AG04449 (cell line): Measurements from ENCODE around the gene IL1RAPL1.

ENCODE experiments used
- CTCF ChIA-PET: fragments of 350-600 bp; formaldehyde crosslinking; extraction: SDS; loops from one replicate; lab custom pipeline; 2021; ENCODE audit warnings: antibody characterized with exemption; lab: Yijun Ruan, JAX
- POLR2A ChIA-PET: fragments of 400-600, 350-600 bp; formaldehyde crosslinking; extraction: SDS; loops from one replicate; lab custom pipeline; 2020; ENCODE audit warnings: antibody characterized with exemption, inconsistent platforms; lab: Yijun Ruan, JAX
- DNase-seq: peaks from one replicate; pipeline ENCODE4 v3.0.0-alpha.2; 2010; ENCODE audit warnings: low read depth, low spot score
- H3K4me3 ChIP-seq: 2 replicates; pipeline ENCODE4 v1.5.1; 2011; ENCODE audit warnings: low read depth, mild to moderate bottlenecking, control low read depth, low read length
- CTCF ChIP-seq: IDR thresholded peaks from one replicate; pipeline ENCODE4 v1.5.1; 2011; ENCODE audit warnings: mild to moderate bottlenecking, moderate library complexity, low read length, control low read depth, inconsistent platforms; ENCODE audit not compliant: insufficient read depth; ENCODE audit errors: missing control alignments

Gene IL1RAPL1

GRCh38 chrX:28876408-28876807, 289.2 kb downstream of the IL1RAPL1 start:
- ChIA-PET CTCF (no interaction called here), POLR2A (no interaction called here)
- DNase-seq = no peak
- no peak for TF ChIP-seq CTCF
- no peak overlapping the region for H3K4me3 ChIP-seq

GRCh38 chrX:28876901-28877300, 289.7 kb downstream of the IL1RAPL1 start:
- H3K4me3 ChIP-seq = no peak overlapping the region
- DNase-seq = no peak
- ChIA-PET POLR2A (no interaction called here), CTCF (no interaction called here)
- no peak for TF ChIP-seq CTCF

- no peak for DNase-seq
- TF ChIP-seq CTCF = no peak
- POLR2A ChIA-PET = no interaction called here
- H3K4me3 ChIP-seq = no peak overlapping the region
- CTCF ChIA-PET = no interaction called here
These were observed 292.9 kb downstream of the IL1RAPL1 start for GRCh38 chrX:28880136-28880535.

- POLR2A ChIA-PET = no interaction called here
- DNase-seq = no peak
- CTCF ChIA-PET = no interaction called here
- TF ChIP-seq CTCF = no peak
- H3K4me3 ChIP-seq = no peak overlapping the region
These were observed 297.6 kb downstream of the IL1RAPL1 start for GRCh38 chrX:28884823-28885222.

- POLR2A ChIA-PET = no interaction called here
- CTCF ChIA-PET = no interaction called here
- H3K4me3 ChIP-seq = no peak overlapping the region
- no peak for DNase-seq
- no peak for TF ChIP-seq CTCF
These were observed 301.2 kb downstream of the IL1RAPL1 start for GRCh38 chrX:28888416-28888815.

- TF ChIP-seq CTCF = no peak
- CTCF ChIA-PET = no interaction called here
- H3K4me3 ChIP-seq = no peak overlapping the region
- no peak for DNase-seq
- POLR2A ChIA-PET = no interaction called here
These were observed 302.4 kb downstream of the IL1RAPL1 start for GRCh38 chrX:28889591-28890090.
